Activated naive CD4-positive, alpha-beta T cell treated with anti-CD3 and anti-CD28 coated beads, Interleukin-2, amount 50 U/mL, for 72 hours (primary cell): ENCODE measurements around the gene NLRP3. TPM values are rescaled to one million over a fixed set of nuclear protein-coding genes. Genes with fewer than 3 reads are reported as not detected.
"Not testable (repeated sequence)": the region's sequence is repeated elsewhere in the genome, so short reads cannot be mapped to it uniquely, and the experiment has no call there.

Experiments used
- ATAC-seq, 2 donors: fragments of 150-1000 bp; cut with Tn5 transposase; 2 replicates each; pipeline ENCODE4 v1.10.0; 2021; ENCODE audit warnings: mild to moderate bottlenecking in 2 of 2, moderate library complexity in 2 of 2
- DNase-seq, 2 donors: peaks; one replicate each; pipeline ENCODE4 v3.0.0; 2021 to 2022; ENCODE audit warnings: low spot score in 2 of 2
- H3K27ac Mint-ChIP-seq, 2 donors: one replicate each; pipeline ENCODE4 v1.8.0; 2022; ENCODE audit warnings: mild to moderate bottlenecking in 2 of 2, mixed read lengths in 2 of 2
- H3K36me3 Mint-ChIP-seq, 2 donors: one replicate each; pipeline ENCODE4 v1.8.0; 2022; ENCODE audit warnings: mixed read lengths in 2 of 2
- H3K9me3 Mint-ChIP-seq, 2 donors: one replicate each; pipeline ENCODE4 v1.8.0; 2022; ENCODE audit warnings: mixed read lengths in 2 of 2
- total RNA-seq, 2 donors: library from RNA; stranded (reverse); gene quantifications; one replicate each; pipeline ENCODE4 v1.2.3, GENCODE V29; 2022

Gene NLRP3
- total RNA-seq, 2 donors from 2014 or later: 0.34 to 1.3 TPM

DNA sequence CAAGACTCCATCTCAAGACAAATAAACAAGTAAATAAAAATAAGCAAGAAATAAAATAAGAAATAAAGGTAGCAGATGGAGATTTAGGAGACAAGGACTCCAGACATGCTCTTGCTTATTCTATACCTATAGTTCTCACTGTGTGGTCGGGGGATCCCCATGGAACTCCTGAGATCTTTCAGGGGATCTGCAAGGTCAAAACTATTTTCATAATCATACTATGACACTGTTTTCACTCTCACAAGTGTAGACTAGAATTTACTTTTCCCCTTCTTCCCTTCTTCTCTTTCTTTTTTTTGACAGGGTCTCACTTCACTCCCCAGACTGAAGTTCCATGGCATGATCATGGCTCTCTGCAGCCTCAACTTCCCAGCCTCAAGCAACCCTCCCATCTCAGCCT, 29.8 kb upstream of the NLRP3 start:
- no peak for DNase-seq
- peak; percentile 17 to 58 for ATAC-seq
- H3K9me3 Mint-ChIP-seq: peaks cover 0 to 16% of the 10 kb centered on the region in 2 donors
- peaks cover 0 to 23% of the 10 kb centered on the region in 2 donors for H3K36me3 Mint-ChIP-seq
- peak overlapping the region in 1 of 2 donors; percentile 84 for H3K27ac Mint-ChIP-seq

GRCh38 chr1:247386687-247387086, 29.3 kb upstream of the NLRP3 start:
- Mint-ChIP-seq H3K9me3 (peaks cover 0 to 16% of the 10 kb centered on the region in 2 donors), H3K27ac (peak overlapping the region in 1 of 2 donors; percentile 84), H3K36me3 (peaks cover 0 to 23% of the 10 kb centered on the region in 2 donors)
- ATAC-seq (no peak), DNase-seq (no peak)

GRCh38 chr1:247387096-247387495, 28.9 kb upstream of the NLRP3 start:
- Mint-ChIP-seq H3K27ac (no peak overlapping the region), H3K9me3 (peaks cover 0 to 16% of the 10 kb centered on the region in 2 donors), H3K36me3 (peaks cover 0 to 23% of the 10 kb centered on the region in 2 donors)
- DNase-seq (no peak), ATAC-seq (no peak)

DNA sequence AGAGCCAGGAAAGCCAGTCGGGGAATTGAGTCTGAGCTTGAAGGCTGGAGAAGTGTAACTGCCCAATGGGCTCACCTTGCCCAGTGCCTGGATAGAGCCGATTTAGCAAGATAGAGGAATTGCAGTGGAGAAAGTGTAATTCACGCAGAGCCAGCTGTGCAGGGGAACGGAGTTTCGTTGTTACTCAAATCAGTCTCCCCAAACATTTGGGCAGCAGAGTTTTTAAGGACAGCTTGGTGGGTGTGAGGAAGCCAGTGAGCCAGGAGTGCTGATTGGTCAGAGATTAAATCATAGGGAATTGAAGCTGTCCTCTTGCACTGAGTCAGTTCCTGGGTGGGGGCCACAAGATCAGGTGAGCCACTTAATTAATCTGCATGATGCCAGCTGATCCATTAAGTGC, 28.4 kb upstream of the NLRP3 start:
- no peak for DNase-seq
- Mint-ChIP-seq H3K27ac (no peak overlapping the region), H3K36me3 (peaks cover 0 to 23% of the 10 kb centered on the region in 2 donors), H3K9me3 (peaks cover 0 to 16% of the 10 kb centered on the region in 2 donors)
- no peak for ATAC-seq

GRCh38 chr1:247390116-247390791, 25.7 kb upstream of the NLRP3 start:
- DNase-seq (peak; percentile 81), ATAC-seq (peak; percentile 97 to 100)
- H3K9me3 Mint-ChIP-seq: no peaks in the 10 kb centered on the region
- H3K36me3 Mint-ChIP-seq: no peaks in the 10 kb centered on the region
- H3K27ac Mint-ChIP-seq: peak overlapping the region; percentile 5 to 24

DNA sequence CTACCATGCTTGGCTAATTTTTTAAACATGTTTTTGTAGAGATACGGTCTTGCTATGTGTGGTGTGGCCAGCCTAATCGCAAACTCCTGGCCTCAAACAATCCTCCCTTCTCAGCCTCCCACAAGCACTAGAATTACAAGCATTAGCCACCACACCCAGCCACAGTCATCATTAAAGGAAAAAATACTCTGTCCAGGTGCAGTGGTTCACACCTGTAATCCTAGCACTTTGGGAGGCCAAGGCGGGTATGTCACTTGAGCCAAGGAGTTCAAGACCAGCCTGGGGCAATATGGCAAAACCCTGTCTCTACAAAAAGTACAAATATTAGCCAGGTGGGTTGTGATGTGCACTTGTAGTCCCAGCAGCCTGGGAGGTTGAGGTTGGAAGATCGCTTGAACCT, 25.0 kb upstream of the NLRP3 start:
- H3K9me3 Mint-ChIP-seq: no peaks in the 10 kb centered on the region
- H3K36me3 Mint-ChIP-seq: no peaks in the 10 kb centered on the region
- H3K27ac Mint-ChIP-seq: no peak overlapping the region
- DNase-seq (no peak), ATAC-seq (no peak)

DNA sequence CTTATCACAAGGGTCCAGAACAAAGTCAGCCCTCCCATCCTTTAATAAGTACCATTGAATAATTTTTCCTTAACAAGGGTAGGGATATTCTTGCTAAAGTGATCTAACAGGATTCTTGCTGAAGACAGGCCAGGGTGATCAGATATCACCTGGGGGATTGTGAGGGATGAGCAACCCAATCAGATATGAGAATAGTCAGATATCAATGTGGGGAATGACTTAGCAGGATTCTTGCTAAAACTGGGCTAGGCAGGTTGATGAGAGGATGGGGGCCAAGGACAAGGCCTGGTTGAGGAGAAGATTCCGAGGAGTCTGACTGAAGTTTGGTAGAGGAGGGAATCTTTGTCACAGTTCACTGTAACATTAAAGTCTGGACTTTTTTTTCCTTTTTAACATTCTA, 23.9 kb upstream of the NLRP3 start:
- H3K9me3 Mint-ChIP-seq: no peaks in the 10 kb centered on the region
- H3K36me3 Mint-ChIP-seq: no peaks in the 10 kb centered on the region
- H3K27ac Mint-ChIP-seq: no peak overlapping the region
- DNase-seq (no peak), ATAC-seq (no peak)

GRCh38 chr1:247395075-247395474, 20.9 kb upstream of the NLRP3 start:
- H3K9me3 Mint-ChIP-seq, H3K27ac Mint-ChIP-seq, DNase-seq, H3K36me3 Mint-ChIP-seq, ATAC-seq: not testable (repeated sequence)

DNA sequence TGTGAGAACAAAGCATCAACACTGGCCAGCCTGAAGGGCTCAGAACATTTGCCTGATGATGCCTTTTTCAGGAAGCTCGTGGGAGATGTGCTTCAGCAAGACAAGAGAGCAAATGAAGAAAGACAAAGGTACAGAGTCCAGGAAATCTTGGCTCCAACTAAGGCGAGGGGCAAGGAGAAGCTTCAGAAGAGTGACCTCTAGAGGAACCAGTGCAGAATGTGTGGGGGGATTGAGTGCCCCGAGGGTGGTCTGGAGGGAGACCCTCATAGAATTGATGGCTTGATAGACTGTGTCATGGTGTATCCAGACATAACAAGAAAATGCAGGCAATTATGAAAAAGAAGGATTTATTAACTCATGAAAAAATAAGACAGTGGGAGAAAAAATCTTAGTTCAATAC, 15.3 kb upstream of the NLRP3 start:
- Mint-ChIP-seq H3K9me3 (peaks cover 0 to 5% of the 10 kb centered on the region in 2 donors), H3K36me3 (no peaks in the 10 kb centered on the region), H3K27ac (no peak overlapping the region)

DNA sequence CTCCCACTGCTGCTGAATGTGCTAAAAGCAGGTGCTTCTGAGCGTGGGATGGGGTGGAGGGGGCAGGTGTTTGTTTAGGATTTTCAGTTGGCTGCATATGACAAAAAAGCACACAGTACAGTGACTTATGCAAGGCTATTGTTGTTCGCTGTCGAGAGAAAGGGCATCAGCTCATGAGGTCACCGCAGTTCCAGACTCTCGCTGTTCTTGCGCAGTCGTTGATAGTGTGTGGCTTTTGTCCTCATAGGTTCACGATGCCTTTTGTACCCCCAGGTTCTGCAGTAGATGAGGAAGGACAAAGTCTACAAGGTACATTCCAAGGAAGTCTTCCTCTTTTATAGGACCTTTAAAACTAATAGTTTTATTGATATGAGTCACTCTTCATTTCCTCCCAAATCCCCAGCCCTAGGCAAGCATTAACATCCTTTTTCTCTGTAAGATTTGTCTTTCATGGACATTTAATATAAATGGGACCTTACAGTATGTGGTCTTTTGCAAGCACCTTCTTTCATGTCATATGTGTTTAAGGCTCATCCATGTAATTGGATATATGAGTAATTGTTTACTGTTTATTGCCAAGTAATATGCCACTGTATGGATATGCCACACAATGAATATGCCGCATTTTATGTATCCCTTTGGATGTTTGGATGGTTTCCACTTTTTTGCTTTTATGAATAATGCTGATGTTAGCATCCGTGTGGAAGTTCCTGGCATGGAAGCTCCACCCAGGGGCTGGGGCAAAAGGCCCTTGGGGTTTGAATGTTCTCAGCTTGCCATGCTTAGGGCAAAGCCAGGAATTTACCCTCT, 14.5 kb upstream of the NLRP3 start:
- H3K36me3 Mint-ChIP-seq: peaks cover 0 to 1% of the 10 kb centered on the region in 2 donors
- no peak overlapping the region for H3K27ac Mint-ChIP-seq
- H3K9me3 Mint-ChIP-seq: peaks cover 0 to 5% of the 10 kb centered on the region in 2 donors
- DNase-seq: no peak
- ATAC-seq: no peak

More for the DNA sequence above, 15.3 kb upstream of the NLRP3 start:
- DNase-seq (no peak), ATAC-seq (no peak)

DNA sequence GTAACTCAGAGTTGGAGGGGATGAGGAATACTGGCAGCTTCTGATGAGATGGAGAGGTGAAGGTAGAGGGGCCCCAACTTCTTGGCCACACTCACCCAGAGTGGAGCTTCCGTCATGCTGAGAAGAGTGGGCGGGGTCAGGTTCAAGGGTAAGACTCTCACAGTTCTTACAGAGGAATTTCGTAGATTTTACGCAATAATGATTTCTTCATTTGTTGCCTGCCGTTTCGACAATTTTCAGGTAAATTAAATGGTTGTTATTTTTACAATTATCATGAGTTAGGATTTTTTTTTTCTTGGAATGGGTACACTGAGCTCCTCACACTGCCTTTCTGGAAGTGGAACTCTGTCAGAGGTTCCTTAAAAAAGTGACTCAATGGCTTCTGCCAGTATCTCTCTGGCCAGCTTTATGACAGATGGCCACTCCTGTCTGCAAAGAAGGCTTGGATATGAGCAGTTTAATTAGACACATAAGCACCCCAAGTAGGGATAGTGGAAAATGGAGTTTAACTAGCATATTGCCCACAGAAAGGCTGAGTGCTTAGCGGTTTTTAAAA, 13.8 kb upstream of the NLRP3 start:
- H3K27ac Mint-ChIP-seq: no peak overlapping the region
- H3K9me3 Mint-ChIP-seq: peaks cover 0 to 5% of the 10 kb centered on the region in 2 donors
- H3K36me3 Mint-ChIP-seq: peaks cover 0 to 6% of the 10 kb centered on the region in 2 donors
- DNase-seq (no peak), ATAC-seq (no peak)

DNA sequence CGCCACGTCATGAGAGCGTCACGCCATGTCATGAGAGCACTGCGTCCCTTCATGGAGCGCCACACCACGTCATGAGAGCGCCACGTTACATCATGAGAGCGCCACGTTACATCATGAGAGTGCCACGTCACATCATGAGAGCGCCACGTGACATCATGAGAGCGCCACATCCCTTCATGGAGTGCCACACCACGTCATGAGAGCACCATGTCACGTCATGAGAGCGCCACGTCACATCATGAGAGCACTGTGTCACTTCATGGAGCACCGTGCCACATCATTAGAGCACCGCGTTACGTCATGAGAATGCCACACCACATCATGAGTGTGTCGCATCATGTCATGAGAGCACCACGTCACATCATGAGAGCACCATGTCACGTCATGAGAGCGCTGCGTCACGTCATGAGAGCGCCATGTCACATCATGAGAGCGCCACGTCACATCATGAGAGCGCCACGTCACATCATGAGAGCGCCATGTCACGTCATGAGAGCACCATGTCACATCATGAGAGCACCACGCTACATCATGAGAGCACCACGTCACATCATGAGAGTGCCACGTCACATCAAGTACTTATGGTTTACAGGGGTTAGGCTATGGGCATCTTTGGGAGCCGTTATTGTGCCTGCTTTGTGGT, 9.8 kb upstream of the NLRP3 start:
- Mint-ChIP-seq H3K27ac (no peak overlapping the region), H3K36me3 (peaks cover 0 to 6% of the 10 kb centered on the region in 2 donors), H3K9me3 (no peaks in the 10 kb centered on the region)
- DNase-seq (no peak), ATAC-seq (no peak)

DNA sequence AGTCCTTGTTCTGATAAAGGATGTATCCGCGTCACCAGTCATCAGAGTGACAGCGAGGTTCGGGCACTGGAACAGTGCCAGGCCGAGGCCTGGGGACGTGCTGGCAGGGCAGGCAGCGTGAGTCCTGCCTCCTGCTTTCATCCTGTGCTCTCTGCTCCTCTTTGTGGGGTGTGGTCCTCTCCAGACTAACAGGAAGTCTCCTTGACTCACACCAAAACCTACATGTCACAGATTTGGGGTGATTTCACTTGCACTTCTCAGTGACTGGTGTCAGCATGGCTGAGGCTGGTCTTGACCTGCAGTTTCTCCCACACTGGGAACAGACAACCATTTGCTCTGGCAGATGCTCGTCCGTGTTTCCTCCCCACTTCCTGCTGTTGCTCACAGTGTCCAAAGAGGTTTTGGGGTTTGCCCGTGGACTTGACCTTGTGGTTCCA, 8.8 kb upstream of the NLRP3 start:
- DNase-seq (peak; percentile 60 to 85), ATAC-seq (peak; percentile 83 to 84)
- Mint-ChIP-seq H3K27ac (peak overlapping the region in 1 of 2 donors; percentile 79), H3K9me3 (no peaks in the 10 kb centered on the region), H3K36me3 (peaks cover 0 to 6% of the 10 kb centered on the region in 2 donors)

DNA sequence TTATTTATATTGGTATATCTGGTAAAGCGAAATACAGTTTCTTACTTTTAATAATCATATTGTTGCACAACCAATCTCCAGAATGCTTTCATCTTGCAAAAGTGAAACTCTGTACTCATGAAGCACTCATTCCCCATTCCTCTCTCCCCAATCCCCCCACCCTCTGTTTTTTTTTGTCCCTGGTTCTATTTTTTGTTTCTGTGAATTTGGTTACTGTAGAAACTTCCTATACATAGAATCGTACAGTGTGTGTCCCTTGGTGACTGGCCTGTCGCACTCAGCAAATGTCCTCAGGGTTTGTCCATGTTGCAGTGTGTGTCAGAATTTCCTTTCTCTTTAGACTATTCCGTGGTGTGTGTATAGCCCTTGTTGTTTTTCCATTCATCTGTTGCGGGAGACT, 7.9 kb upstream of the NLRP3 start:
- Mint-ChIP-seq H3K36me3 (peaks cover 0 to 6% of the 10 kb centered on the region in 2 donors), H3K9me3 (no peaks in the 10 kb centered on the region), H3K27ac (peak overlapping the region in 1 of 2 donors; percentile 79)
- no peak for DNase-seq
- ATAC-seq: peak; percentile 13 to 20

- DNase-seq (peak; percentile 50 to 65), ATAC-seq (peak; percentile 70 to 77)
- Mint-ChIP-seq H3K36me3 (peaks cover 0 to 6% of the 10 kb centered on the region in 2 donors), H3K9me3 (no peaks in the 10 kb centered on the region), H3K27ac (peak overlapping the region; percentile 9 to 45)
These were observed 6.0 kb upstream of the NLRP3 start for GRCh38 chr1:247409869-247410544.

DNA sequence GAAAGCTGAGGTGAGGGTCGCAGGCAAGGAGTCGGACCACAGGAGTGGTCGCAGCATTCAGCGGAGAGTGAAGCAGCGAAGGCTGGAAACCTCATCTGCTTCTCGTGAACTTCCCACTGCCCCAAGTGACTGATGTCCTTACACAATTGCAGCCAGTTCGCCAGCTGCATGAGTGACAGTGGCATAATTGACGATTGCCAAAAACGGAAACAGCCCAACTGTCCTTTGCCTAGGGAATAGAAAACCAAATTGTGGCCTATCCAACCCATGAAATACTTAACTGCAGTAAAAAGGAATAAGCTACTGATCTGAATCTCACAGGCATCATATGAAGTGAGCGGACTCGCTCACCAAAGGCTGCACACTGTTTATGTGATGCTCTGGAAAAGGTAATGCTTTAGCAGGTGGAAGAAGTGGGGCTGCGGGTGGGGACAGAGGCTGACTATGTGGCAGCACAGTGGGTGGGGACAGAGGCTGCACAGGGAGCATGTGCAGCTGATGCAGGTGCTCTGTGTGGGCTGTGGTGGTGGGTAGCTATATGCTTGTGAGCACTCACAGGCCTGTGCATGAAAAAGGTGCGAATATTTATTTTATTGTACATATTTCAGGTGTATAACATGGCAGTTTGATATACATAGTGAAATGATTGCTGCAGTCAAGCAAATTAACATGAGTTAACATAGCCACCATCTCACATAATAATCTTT, 4.2 kb upstream of the NLRP3 start:
- H3K27ac Mint-ChIP-seq: no peak overlapping the region
- ATAC-seq: no peak

More for the DNA sequence above, 4.2 kb upstream of the NLRP3 start:
- no peak for DNase-seq
- peaks cover 0 to 2% of the 10 kb centered on the region in 2 donors for H3K36me3 Mint-ChIP-seq
- no peaks in the 10 kb centered on the region for H3K9me3 Mint-ChIP-seq
